IMR-90 (cell line): ENCODE measurements around the gene NPY4R. TPM values are rescaled to one million over a fixed set of nuclear protein-coding genes. Genes with fewer than 3 reads are reported as not detected.
"Not testable (repeated sequence)": the region's sequence is repeated elsewhere in the genome, so short reads cannot be mapped to it uniquely, and the experiment has no call there.

Experiments used
- ATAC-seq: fragments of 200-7000 bp; cut with Tn5 transposase; 2 replicates; pipeline ENCODE4 v1.9.1; 2020; ENCODE audit warnings: low read depth, mild to moderate bottlenecking, moderate library complexity
- BruUV-seq: library from RNA; stranded (reverse); fragments of 400-500 nt; replicated peaks from 2 replicates; lab custom pipeline; 2021; lab: Mats Ljungman, UMichigan
- CTCF ChIA-PET: fragments of 300-600 bp; formaldehyde crosslinking; extraction: SDS; loops from one replicate; lab custom pipeline; 2021; ENCODE audit warnings: antibody characterized with exemption; lab: Yijun Ruan, JAX
- POLR2A ChIA-PET: fragments of 300-600 bp; sonication (Branson Sonifier 250); formaldehyde crosslinking; loops from one replicate; lab custom pipeline; 2022; ENCODE audit warnings: antibody characterized with exemption; ENCODE audit not compliant: unreplicated experiment; lab: Charles Lee
- DNase-seq: peaks from one replicate; pipeline ENCODE4 v3.0.0; 2013
- H2AFZ ChIP-seq: replicated peaks from 2 replicates; pipeline ENCODE3; 2013; ENCODE audit warnings: low read length, mild to moderate bottlenecking; ENCODE audit not compliant: poor library complexity
- H2AK5ac ChIP-seq: 2 replicates; pipeline ENCODE4 v1.6.1; 2013; ENCODE audit warnings: low read depth, low read length, inconsistent platforms
- H2AK9ac ChIP-seq: replicated peaks from 2 replicates; pipeline ENCODE3; 2013; ENCODE audit warnings: mild to moderate bottlenecking, low read depth, low read length, moderate library complexity; ENCODE audit not compliant: poor library complexity
- H2BK120ac ChIP-seq: 2 replicates; pipeline ENCODE4 v1.6.1; 2013; ENCODE audit warnings: low read depth, low read length, inconsistent platforms
- H2BK15ac ChIP-seq: 3 replicates; pipeline ENCODE4 v1.6.1; 2013; ENCODE audit warnings: low read depth, low read length, inconsistent platforms
- H2BK20ac ChIP-seq: 2 replicates; pipeline ENCODE4 v1.6.1; 2013; ENCODE audit warnings: low read depth, mild to moderate bottlenecking, inconsistent platforms, low read length, moderate library complexity
- H2BK5ac ChIP-seq: 2 replicates; pipeline ENCODE4 v1.6.1; 2013; ENCODE audit warnings: mild to moderate bottlenecking, low read depth, low read length, inconsistent platforms; ENCODE audit not compliant: poor library complexity, severe bottlenecking
- H3K14ac ChIP-seq: replicated peaks from 2 replicates; pipeline ENCODE4 v1.6.1; 2013; ENCODE audit warnings: low read depth, low read length, inconsistent platforms
- H3K18ac ChIP-seq: 2 replicates; pipeline ENCODE4 v1.6.1; 2013; ENCODE audit warnings: low read depth, low read length, control low read depth
- H3K23ac ChIP-seq: 2 replicates; pipeline ENCODE4 v1.6.1; 2013; ENCODE audit warnings: low read depth, low read length, inconsistent platforms
- H3K27ac ChIP-seq: 2 replicates; pipeline ENCODE4 v1.5.1; 2013; ENCODE audit warnings: mild to moderate bottlenecking, control low read depth, low read length; ENCODE audit not compliant: insufficient read depth
- H3K27me3 ChIP-seq: 2 replicates; pipeline ENCODE4 v1.6.1; 2013; ENCODE audit warnings: low read length; ENCODE audit not compliant: control insufficient read depth, insufficient read depth
- H3K36me3 ChIP-seq: 2 replicates; pipeline ENCODE4 v1.6.1; 2013; ENCODE audit warnings: low read length, mixed read lengths; ENCODE audit not compliant: control insufficient read depth, insufficient read depth
- H3K4ac ChIP-seq: 2 replicates; pipeline ENCODE4 v1.6.1; 2013; ENCODE audit warnings: low read depth, low read length, inconsistent platforms
- H3K4me1 ChIP-seq: 2 replicates; pipeline ENCODE4 v1.6.1; 2013; ENCODE audit warnings: low read length, mixed read lengths; ENCODE audit not compliant: control insufficient read depth, insufficient read depth
- H3K4me2 ChIP-seq: 2 replicates; pipeline ENCODE4 v1.6.1; 2013; ENCODE audit warnings: low read depth, mild to moderate bottlenecking, control low read depth, low read length, moderate library complexity
- H3K4me3 ChIP-seq: 2 replicates; pipeline ENCODE4 v1.5.1; 2013; ENCODE audit warnings: low read depth, mild to moderate bottlenecking, control low read depth, low read length, moderate library complexity; ENCODE audit not compliant: insufficient read depth
- H3K56ac ChIP-seq: 2 replicates; pipeline ENCODE4 v1.6.1; 2013; ENCODE audit warnings: low read length, inconsistent platforms; ENCODE audit not compliant: insufficient read depth; ENCODE audit errors: extremely low read depth
- H3K79me1 ChIP-seq, 2 experiments: 2 replicates each; pipeline ENCODE4 v1.6.1; 2013; ENCODE audit warnings: low read length in 2 of 2, inconsistent platforms in 1 of 2, low read depth in 1 of 2
- H3K9ac ChIP-seq: 2 replicates; pipeline ENCODE4 v1.6.1; 2013; ENCODE audit warnings: low read depth, low read length, control low read depth
- H3K9me1 ChIP-seq: 2 replicates; pipeline ENCODE4 v1.6.1; 2013; ENCODE audit warnings: low read length, inconsistent platforms; ENCODE audit not compliant: insufficient read depth
- H3K9me3 ChIP-seq: 2 replicates; pipeline ENCODE4 v1.6.1; 2013; ENCODE audit warnings: low read length; ENCODE audit not compliant: control insufficient read depth, insufficient read depth
- H4K20me1 ChIP-seq: 2 replicates; pipeline ENCODE4 v1.6.1; 2013; ENCODE audit warnings: low read length, inconsistent platforms; ENCODE audit not compliant: insufficient read depth
- H4K5ac ChIP-seq: 2 replicates; pipeline ENCODE4 v1.6.1; 2013; ENCODE audit warnings: mild to moderate bottlenecking, low read depth, low read length, control low read depth
- H4K8ac ChIP-seq, 2 experiments: 2 replicates each; pipeline ENCODE4 v1.6.1; 2013; ENCODE audit warnings: low read depth in 2 of 2, low read length in 2 of 2, control low read depth in 1 of 2, inconsistent platforms in 1 of 2
- H4K91ac ChIP-seq: 2 replicates; pipeline ENCODE4 v1.6.1; 2013; ENCODE audit warnings: low read depth, low read length, inconsistent platforms; ENCODE audit not compliant: insufficient read depth
- WGBS, 2 experiments: methylation state at CpG; one replicate each; pipeline versions ENCODE4 v1.1.5 to v1.1.7; 2013; ENCODE audit warnings: missing lambda C conversion rate in 2 of 2; ENCODE audit not compliant: insufficient read length in 1 of 2; ENCODE audit errors: extremely low coverage in 2 of 2; 5-methylcytosine and 5-hydroxymethylcytosine counted together
- dilution Hi-C: fragments of 300-500 bp; cut with HindIII; formaldehyde crosslinking; loops from one replicate; pipeline ENCODE4 v1.14.3; 2018; ENCODE audit warnings: low sequenced_read_pairs; ENCODE audit not compliant: unreplicated experiment
- in situ Hi-C: fragments of 300-500 bp; cut with MboI; formaldehyde crosslinking; loops from 3 replicates; pipeline ENCODE4 v1.14.3; 2019; ENCODE audit warnings: low sequenced_read_pairs, inconsistent platforms, mixed read lengths
- intact Hi-C: fragments of 100-400 bp; cut with micrococcal nuclease; formaldehyde crosslinking; loops from 2 replicates; pipeline ENCODE4 v1.10.0; 2022
- polyA plus RNA-seq, 3 experiments: library from polyadenylated mRNA; depleted of rRNA; stranded (reverse); fragments of >200 nt; gene quantifications; 2 replicates each; pipeline ENCODE4 v1.2.3, GENCODE V29; 2012; ENCODE audit warnings: low replicate concordance in 1 of 3
- total RNA-seq: library from RNA; depleted of rRNA; stranded (reverse); fragments of >200 nt; gene quantifications from 2 replicates; pipeline ENCODE4 v1.2.3, GENCODE V29; 2012

The NPY4R gene
- total and polyA plus RNA-seq, 2 of the 4 experiments (the other 2 are of a cell fraction) = 0.56 to 1.1 TPM

GRCh38 chr10:46474746-46475320 is 9.1 kb upstream of the NPY4R start:
- in situ Hi-C loops = not testable (repeated sequence)

GRCh38 chr10:46473758-46474157 is 8.0 kb upstream of the NPY4R start:
- WGBS, 2 experiments = no CpG with 5 or more reads among the region's 3 CpGs
- CTCF ChIA-PET, intact Hi-C loops, H3K79me1 ChIP-seq, H3K4me3 ChIP-seq, H4K5ac ChIP-seq, H4K8ac ChIP-seq, H2AK9ac ChIP-seq, H2BK120ac ChIP-seq, H3K27ac ChIP-seq, H3K18ac ChIP-seq, H4K20me1 ChIP-seq, H3K9me1 ChIP-seq, H3K27me3 ChIP-seq, POLR2A ChIA-PET, H4K91ac ChIP-seq, H3K4ac ChIP-seq, H3K4me1 ChIP-seq, H3K9ac ChIP-seq, H3K36me3 ChIP-seq, H2BK20ac ChIP-seq, H3K56ac ChIP-seq, H3K9me3 ChIP-seq, DNase-seq, H2BK15ac ChIP-seq, H2AK5ac ChIP-seq, BruUV-seq, H3K14ac ChIP-seq, H2AFZ ChIP-seq, dilution Hi-C loops, H3K4me2 ChIP-seq, H3K23ac ChIP-seq, in situ Hi-C loops, ATAC-seq, H2BK5ac ChIP-seq: not testable (repeated sequence)

More at GRCh38 chr10:46474746-46475320, 9.1 kb upstream of the NPY4R start:
- H2BK15ac ChIP-seq, H3K56ac ChIP-seq, H3K27ac ChIP-seq, H3K4me1 ChIP-seq, H3K9me3 ChIP-seq, H3K27me3 ChIP-seq, BruUV-seq, dilution Hi-C loops, H2BK5ac ChIP-seq, H4K91ac ChIP-seq, H3K9me1 ChIP-seq, H2BK120ac ChIP-seq, CTCF ChIA-PET, H3K14ac ChIP-seq, H3K36me3 ChIP-seq, H3K4me2 ChIP-seq, H2AK5ac ChIP-seq, H4K5ac ChIP-seq, intact Hi-C loops, DNase-seq, H3K18ac ChIP-seq, H4K20me1 ChIP-seq, H4K8ac ChIP-seq, H3K9ac ChIP-seq, H3K23ac ChIP-seq, H3K4ac ChIP-seq, POLR2A ChIA-PET, H2BK20ac ChIP-seq, H2AFZ ChIP-seq, H2AK9ac ChIP-seq, H3K79me1 ChIP-seq, H3K4me3 ChIP-seq: not testable (repeated sequence)
- ATAC-seq = peak; percentile 60
- WGBS, 2 experiments = no CpG with 5 or more reads among the region's 3 CpGs
